OCI-LY1 (cell line): Measurements from ENCODE around the gene FAM72B.
"Not testable (repeated sequence)": the region's sequence is repeated elsewhere in the genome, so short reads cannot be mapped to it uniquely, and the experiment has no call there.

Source experiments
- CTCF ChIP-seq: fragments of 200-600 bp; sonication (generic), shearing (Covaris generic); IDR thresholded peaks from 2 replicates; pipeline ENCODE4 v1.5.1; 2017; ENCODE audit warnings: mild to moderate bottlenecking, antibody characterized with exemption, low read length, moderate library complexity, mixed read lengths
- EZH2 ChIP-seq: fragments of 200-600 bp; sonication (generic), shearing (Covaris generic); IDR thresholded peaks from 2 replicates; pipeline ENCODE4 v1.8.0; 2017; ENCODE audit warnings: borderline replicate concordance, mixed run types, mild to moderate bottlenecking, antibody characterized with exemption, low read length, moderate library complexity, mixed read lengths

- TF ChIP-seq CTCF, EZH2: not testable (repeated sequence)
These were observed 31.4 kb downstream of the FAM72B start for GRCh38 chr1:121152788-121153187.
